HEK293 (cell line): ENCODE data around the gene TMEM143.
A peak's percentile ranks its signal among the peaks of the same experiment; 100 is the strongest.

Experiments used
- BCL11B ChIP-seq: fragments of 450-650 bp; formaldehyde crosslinking; IDR thresholded peaks from 2 replicates; pipeline ENCODE4 v1.5.1; 2016; ENCODE audit warnings: low read depth, missing biosample characterization, missing genetic modification characterization
- GLI2 ChIP-seq: fragments of 450-650 bp; formaldehyde crosslinking; IDR thresholded peaks from 2 replicates; pipeline ENCODE4; 2017; ENCODE audit warnings: missing biosample characterization, missing genetic modification characterization, low read depth, borderline replicate concordance
- KLF9 ChIP-seq: fragments of 450-650 bp; formaldehyde crosslinking; IDR thresholded peaks from 2 replicates; pipeline ENCODE4 v1.5.1; 2016; ENCODE audit warnings: missing biosample characterization, missing genetic modification characterization, low read depth
- PATZ1 ChIP-seq: fragments of 450-650 bp; formaldehyde crosslinking; IDR thresholded peaks from 2 replicates; pipeline ENCODE4 v1.5.1; 2016; ENCODE audit warnings: missing biosample characterization, missing genetic modification characterization
- PRDM1 ChIP-seq: fragments of 450-650 bp; formaldehyde crosslinking; IDR thresholded peaks from 2 replicates; pipeline ENCODE4; 2016; ENCODE audit warnings: missing biosample characterization, missing genetic modification characterization
- ZBTB10 ChIP-seq: fragments of 450-650 bp; formaldehyde crosslinking; IDR thresholded peaks from 2 replicates; pipeline ENCODE4 v1.5.1; 2016; ENCODE audit warnings: missing biosample characterization, missing genetic modification characterization
- ZNF112 ChIP-seq: fragments of 450-650 bp; formaldehyde crosslinking; IDR thresholded peaks from 2 replicates; pipeline ENCODE4 v1.5.0; 2017; ENCODE audit warnings: missing biosample characterization, missing genetic modification characterization
- ZNF121 ChIP-seq: fragments of 450-650 bp; formaldehyde crosslinking; IDR thresholded peaks from 2 replicates; pipeline ENCODE4 v1.5.1; 2016; ENCODE audit warnings: missing biosample characterization, missing genetic modification characterization
- ZNF140 ChIP-seq: fragments of 450-650 bp; formaldehyde crosslinking; IDR thresholded peaks from 2 replicates; pipeline ENCODE4 v1.5.1; 2016; ENCODE audit warnings: missing biosample characterization, missing genetic modification characterization
- ZNF2 ChIP-seq: fragments of 450-650 bp; formaldehyde crosslinking; IDR thresholded peaks from 2 replicates; pipeline ENCODE4 v1.5.1; 2016; ENCODE audit warnings: missing biosample characterization, missing genetic modification characterization
- ZNF202 ChIP-seq: fragments of 450-650 bp; formaldehyde crosslinking; IDR thresholded peaks from 2 replicates; pipeline ENCODE4 v1.5.1; 2016; ENCODE audit warnings: missing biosample characterization, missing genetic modification characterization, borderline replicate concordance
- ZNF280D ChIP-seq: fragments of 450-650 bp; formaldehyde crosslinking; IDR thresholded peaks from 2 replicates; pipeline ENCODE4 v1.5.1; 2016; ENCODE audit warnings: missing biosample characterization, missing genetic modification characterization
- ZNF324 ChIP-seq: fragments of 450-650 bp; formaldehyde crosslinking; IDR thresholded peaks from 2 replicates; pipeline ENCODE4 v1.5.1; 2016; ENCODE audit warnings: missing biosample characterization, missing genetic modification characterization
- ZNF354C ChIP-seq: fragments of 450-650 bp; formaldehyde crosslinking; IDR thresholded peaks from 2 replicates; pipeline ENCODE4 v1.5.1; 2016; ENCODE audit warnings: missing biosample characterization, missing genetic modification characterization, low read depth, borderline replicate concordance
- ZNF426 ChIP-seq: fragments of 450-650 bp; formaldehyde crosslinking; IDR thresholded peaks from 2 replicates; pipeline ENCODE4 v1.5.1; 2017; ENCODE audit warnings: missing biosample characterization, missing genetic modification characterization, mild to moderate bottlenecking, inconsistent platforms, moderate library complexity
- ZNF544 ChIP-seq: fragments of 450-650 bp; formaldehyde crosslinking; IDR thresholded peaks from 2 replicates; pipeline ENCODE4 v1.5.0; 2017; ENCODE audit warnings: missing biosample characterization, missing genetic modification characterization
- ZNF555 ChIP-seq: fragments of 450-650 bp; formaldehyde crosslinking; conservative IDR thresholded peaks from 2 replicates; pipeline ENCODE4 v1.5.1; 2017; ENCODE audit warnings: missing biosample characterization, mild to moderate bottlenecking, missing genetic modification characterization, inconsistent platforms
- ZNF658 ChIP-seq: fragments of 450-650 bp; formaldehyde crosslinking; IDR thresholded peaks from 2 replicates; pipeline ENCODE4; 2016; ENCODE audit warnings: missing biosample characterization, missing genetic modification characterization
- ZNF670 ChIP-seq: fragments of 450-650 bp; formaldehyde crosslinking; IDR thresholded peaks from 2 replicates; pipeline ENCODE4 v1.5.1; 2016; ENCODE audit warnings: missing biosample characterization, missing genetic modification characterization, low read depth
- ZSCAN23 ChIP-seq: fragments of 450-650 bp; formaldehyde crosslinking; IDR thresholded peaks from 2 replicates; pipeline ENCODE4 v1.5.1; 2016; ENCODE audit warnings: missing biosample characterization, missing genetic modification characterization
- ZSCAN30 ChIP-seq: fragments of 450-650 bp; IDR thresholded peaks from 2 replicates; pipeline ENCODE4 v1.5.1; 2018; ENCODE audit warnings: missing biosample characterization, mild to moderate bottlenecking, missing genetic modification characterization, moderate library complexity
- ZSCAN4 ChIP-seq: fragments of 450-650 bp; formaldehyde crosslinking; IDR thresholded peaks from 2 replicates; pipeline ENCODE4 v1.5.1; 2017; ENCODE audit warnings: missing biosample characterization, missing genetic modification characterization
- TF ChIP-seq, protein P1 (sequence below): fragments of 450-650 bp; IDR thresholded peaks from 2 replicates; pipeline ENCODE4 v1.5.1; 2018; ENCODE audit warnings: missing biosample characterization, missing genetic modification characterization
- TF ChIP-seq, protein P2 (sequence below): fragments of 450-650 bp; formaldehyde crosslinking; IDR thresholded peaks from 2 replicates; pipeline ENCODE4 v1.5.1; 2016; ENCODE audit warnings: missing biosample characterization, missing genetic modification characterization, low read depth
- TF ChIP-seq, protein P3 (sequence below): fragments of 450-650 bp; formaldehyde crosslinking; IDR thresholded peaks from 2 replicates; pipeline ENCODE4 v1.5.1; 2016; ENCODE audit warnings: missing biosample characterization, missing genetic modification characterization

The TMEM143 gene

DNA sequence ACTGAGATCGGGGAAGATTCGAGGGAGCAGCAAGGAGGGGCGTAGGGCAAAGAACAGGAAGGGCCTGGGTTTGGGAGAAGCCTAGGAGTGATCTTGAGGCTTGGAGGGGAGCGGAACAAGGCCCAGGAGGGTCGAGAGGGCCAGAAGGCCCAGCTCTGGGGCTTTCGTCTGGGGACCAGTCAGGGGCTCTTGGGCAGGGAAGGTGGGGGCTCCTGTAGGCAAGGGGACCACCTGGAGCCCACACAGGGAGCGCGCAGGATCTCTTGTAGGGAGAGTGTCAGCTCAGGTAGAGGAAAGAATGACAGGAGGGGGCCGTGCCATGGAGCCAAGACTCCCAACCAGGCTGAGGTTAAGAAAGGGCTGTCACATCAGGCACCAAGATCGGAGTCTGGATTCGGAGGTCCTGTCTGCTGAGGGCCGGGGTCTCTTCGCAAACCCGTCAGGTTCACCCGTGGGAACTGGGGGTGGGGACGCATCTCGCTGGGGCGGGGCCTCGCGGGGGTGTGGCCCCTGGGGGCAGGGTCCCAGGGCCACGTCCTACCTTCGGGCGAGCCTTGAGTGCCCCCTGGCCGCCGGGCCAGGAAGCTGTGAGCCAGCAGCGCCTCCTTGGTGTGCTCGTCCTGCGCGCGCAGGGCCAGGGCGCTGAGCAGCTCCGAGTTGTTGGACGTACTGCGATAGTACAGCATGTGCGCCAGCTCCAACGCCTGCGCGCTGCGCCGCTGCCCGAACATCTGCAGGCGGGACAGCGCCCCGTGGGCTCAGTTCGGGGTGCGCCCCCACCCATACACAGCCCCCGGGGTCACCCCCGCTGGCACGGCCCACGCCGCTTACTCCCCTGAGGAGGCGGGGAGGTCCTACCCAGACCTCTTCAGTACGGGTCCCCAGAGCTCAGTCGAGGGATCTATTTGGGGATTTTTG lies 30.0 kb downstream of the TMEM143 start (continued):
- TF ChIP-seq ZNF354C (tag by site-specific recombination) (no peak), PRDM1 (tag by site-specific recombination) (no peak), ZNF670 (no peak), ZSCAN4 (no peak), ZBTB10 (tag by site-specific recombination) (peak; percentile 77; the same call in 1 of the 2 replicates), ZNF140 (tag by site-specific recombination) (no peak), ZSCAN23 (tag by site-specific recombination) (no peak), ZSCAN30 (no peak), ZNF555 (tag by site-specific recombination) (no peak), ZNF324 (tag by site-specific recombination) (no peak), ZNF202 (tag by site-specific recombination) (no peak), ZNF544 (no peak), ZNF2 (tag by site-specific recombination) (0 out of 2 replicates have a peak, but pooled peaks have one; percentile 17), ZNF658 (tag by site-specific recombination) (no peak), PATZ1 (tag by site-specific recombination) (peak; percentile 66), GLI2 (no peak), ZNF112 (tag by site-specific recombination) (no peak), ZNF280D (tag by site-specific recombination) (no peak), BCL11B (tag by site-specific recombination) (0 out of 2 replicates have a peak, but pooled peaks have one; percentile 4), ZNF426 (tag by site-specific recombination) (no peak), KLF9 (peak; percentile 96), ZNF121 (no peak)
- TF ChIP-seq, protein P1, sequence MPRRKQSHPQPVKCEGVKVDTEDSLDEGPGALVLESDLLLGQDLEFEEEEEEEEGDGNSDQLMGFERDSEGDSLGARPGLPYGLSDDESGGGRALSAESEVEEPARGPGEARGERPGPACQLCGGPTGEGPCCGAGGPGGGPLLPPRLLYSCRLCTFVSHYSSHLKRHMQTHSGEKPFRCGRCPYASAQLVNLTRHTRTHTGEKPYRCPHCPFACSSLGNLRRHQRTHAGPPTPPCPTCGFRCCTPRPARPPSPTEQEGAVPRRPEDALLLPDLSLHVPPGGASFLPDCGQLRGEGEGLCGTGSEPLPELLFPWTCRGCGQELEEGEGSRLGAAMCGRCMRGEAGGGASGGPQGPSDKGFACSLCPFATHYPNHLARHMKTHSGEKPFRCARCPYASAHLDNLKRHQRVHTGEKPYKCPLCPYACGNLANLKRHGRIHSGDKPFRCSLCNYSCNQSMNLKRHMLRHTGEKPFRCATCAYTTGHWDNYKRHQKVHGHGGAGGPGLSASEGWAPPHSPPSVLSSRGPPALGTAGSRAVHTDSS (tag by site-specific recombination) = no peak
- TF ChIP-seq, protein P2, sequence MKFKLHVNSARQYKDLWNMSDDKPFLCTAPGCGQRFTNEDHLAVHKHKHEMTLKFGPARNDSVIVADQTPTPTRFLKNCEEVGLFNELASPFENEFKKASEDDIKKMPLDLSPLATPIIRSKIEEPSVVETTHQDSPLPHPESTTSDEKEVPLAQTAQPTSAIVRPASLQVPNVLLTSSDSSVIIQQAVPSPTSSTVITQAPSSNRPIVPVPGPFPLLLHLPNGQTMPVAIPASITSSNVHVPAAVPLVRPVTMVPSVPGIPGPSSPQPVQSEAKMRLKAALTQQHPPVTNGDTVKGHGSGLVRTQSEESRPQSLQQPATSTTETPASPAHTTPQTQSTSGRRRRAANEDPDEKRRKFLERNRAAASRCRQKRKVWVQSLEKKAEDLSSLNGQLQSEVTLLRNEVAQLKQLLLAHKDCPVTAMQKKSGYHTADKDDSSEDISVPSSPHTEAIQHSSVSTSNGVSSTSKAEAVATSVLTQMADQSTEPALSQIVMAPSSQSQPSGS (tag by site-specific recombination) = no peak
- TF ChIP-seq, protein P3, sequence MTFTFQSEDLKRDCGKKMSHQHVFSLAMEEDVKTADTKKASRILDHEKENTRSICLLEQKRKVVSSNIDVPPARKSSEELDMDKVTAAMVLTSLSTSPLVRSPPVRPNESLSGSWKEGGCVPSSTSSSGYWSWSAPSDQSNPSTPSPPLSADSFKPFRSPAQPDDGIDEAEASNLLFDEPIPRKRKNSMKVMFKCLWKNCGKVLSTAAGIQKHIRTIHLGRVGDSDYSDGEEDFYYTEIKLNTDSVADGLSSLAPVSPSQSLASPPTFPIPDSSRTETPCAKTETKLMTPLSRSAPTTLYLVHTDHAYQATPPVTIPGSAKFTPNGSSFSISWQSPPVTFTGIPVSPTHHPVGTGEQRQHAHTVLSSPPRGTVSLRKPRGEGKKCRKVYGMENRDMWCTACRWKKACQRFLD (tag by site-specific recombination) = no peak
